ENCODE measurements around the gene ATP2B1. TPM values are rescaled to one million over a fixed set of nuclear protein-coding genes. Genes with fewer than 3 reads are reported as not detected.

The ATP2B1 gene
- total RNA-seq, 1 donor from 2014 or later = 48.9 TPM

GRCh38 chr12:89651192-89651591 is 57.4 kb downstream of the ATP2B1 start:
- no peak overlapping the region for H3K27ac Mint-ChIP-seq (ENCODE audit: unreplicated experiment)
- no peak overlapping the region for H3K9ac ChIP-seq (ENCODE audit: low read length)
- H3K27me3 Mint-ChIP-seq (ENCODE audit: low read depth, unreplicated experiment) = no peaks in the 10 kb centered on the region
- H3K36me3 Mint-ChIP-seq (ENCODE audit: low read depth, unreplicated experiment) = peaks cover 15% of the 10 kb centered on the region
- H3K4me1 Mint-ChIP-seq (ENCODE audit: low read depth, unreplicated experiment) = peaks cover 14% of the 10 kb centered on the region
- TF ChIP-seq EZH2 (IDR thresholded peaks at IDR 0.05; ENCODE audit: insufficient read depth, low read length) (no peak), CTCF (IDR thresholded peaks at IDR 0.05; ENCODE audit: insufficient read depth, low read depth, low read length) (no peak)
- no peak for FAIRE-seq
- H3K9me3 ChIP-seq (ENCODE audit: insufficient read depth, low read depth, low read length) = peaks cover 7% of the 10 kb centered on the region
- H3K4me1 ChIP-seq (ENCODE audit: insufficient read depth, low read length) = no peaks in the 10 kb centered on the region
- peaks cover 5% of the 10 kb centered on the region for H3K36me3 ChIP-seq (ENCODE audit: insufficient read depth, low read length)
- H3K27me3 ChIP-seq (ENCODE audit: insufficient read depth, low read length) = no peaks in the 10 kb centered on the region
- H3K4me2 ChIP-seq (ENCODE audit: low read length) = no peak overlapping the region
- H3K4me3 ChIP-seq (ENCODE audit: insufficient read depth, low read depth, low read length) = no peak overlapping the region
- peaks cover 9% of the 10 kb centered on the region for H3K9me3 Mint-ChIP-seq (ENCODE audit: unreplicated experiment)
- H3K79me2 ChIP-seq (ENCODE audit: insufficient read depth, low read length) = peaks cover 30% of the 10 kb centered on the region
- H3K4me3 Mint-ChIP-seq (ENCODE audit: unreplicated experiment) = no peak overlapping the region
- H4K20me1 ChIP-seq (ENCODE audit: insufficient read depth, low read length) = peaks cover 11% of the 10 kb centered on the region
- no peak overlapping the region for H3K27ac ChIP-seq (ENCODE audit: low read depth, low read length)
- no peak for DNase-seq (ENCODE audit: low read depth)
- H2AFZ ChIP-seq (ENCODE audit: low read depth, low read length) = no peak overlapping the region

GRCh38 chr12:89650239-89650638 is 58.4 kb downstream of the ATP2B1 start:
- no peaks in the 10 kb centered on the region for H3K27me3 ChIP-seq (ENCODE audit: insufficient read depth, low read length)
- H3K4me1 Mint-ChIP-seq (ENCODE audit: low read depth, unreplicated experiment) = peaks cover 17% of the 10 kb centered on the region
- H3K4me2 ChIP-seq (ENCODE audit: low read length) = no peak overlapping the region
- H2AFZ ChIP-seq (ENCODE audit: low read depth, low read length) = no peak overlapping the region
- H3K4me1 ChIP-seq (ENCODE audit: insufficient read depth, low read length) = no peaks in the 10 kb centered on the region
- peaks cover 20% of the 10 kb centered on the region for H4K20me1 ChIP-seq (ENCODE audit: insufficient read depth, low read length)
- H3K36me3 ChIP-seq (ENCODE audit: insufficient read depth, low read length) = no peaks in the 10 kb centered on the region
- peaks cover 7% of the 10 kb centered on the region for H3K9me3 ChIP-seq (ENCODE audit: insufficient read depth, low read depth, low read length)
- no peak overlapping the region for H3K27ac Mint-ChIP-seq (ENCODE audit: unreplicated experiment)
- no peak overlapping the region for H3K4me3 ChIP-seq (ENCODE audit: insufficient read depth, low read depth, low read length)
- no peak overlapping the region for H3K4me3 Mint-ChIP-seq (ENCODE audit: unreplicated experiment)
- no peaks in the 10 kb centered on the region for H3K27me3 Mint-ChIP-seq (ENCODE audit: low read depth, unreplicated experiment)
- peaks cover 19% of the 10 kb centered on the region for H3K36me3 Mint-ChIP-seq (ENCODE audit: low read depth, unreplicated experiment)
- peaks cover 9% of the 10 kb centered on the region for H3K9me3 Mint-ChIP-seq (ENCODE audit: unreplicated experiment)
- no peak overlapping the region for H3K27ac ChIP-seq (ENCODE audit: low read depth, low read length)
- H3K9ac ChIP-seq (ENCODE audit: low read length) = no peak overlapping the region
- peaks cover 33% of the 10 kb centered on the region for H3K79me2 ChIP-seq (ENCODE audit: insufficient read depth, low read length)
- FAIRE-seq (no peak), DNase-seq (ENCODE audit: low read depth) (peak; percentile 45)
- no peak for TF ChIP-seq CTCF (IDR thresholded peaks at IDR 0.05; ENCODE audit: insufficient read depth, low read depth, low read length)
- TF ChIP-seq EZH2 (IDR thresholded peaks at IDR 0.05; ENCODE audit: insufficient read depth, low read length) = no peak

- Mint-ChIP-seq H3K27ac (ENCODE audit: unreplicated experiment) (peak overlapping the region; percentile 4), H3K36me3 (ENCODE audit: low read depth, unreplicated experiment) (peaks cover 19% of the 10 kb centered on the region), H3K27me3 (ENCODE audit: low read depth, unreplicated experiment) (no peaks in the 10 kb centered on the region), H3K4me3 (ENCODE audit: unreplicated experiment) (no peak overlapping the region), H3K4me1 (ENCODE audit: low read depth, unreplicated experiment) (peaks cover 17% of the 10 kb centered on the region), H3K9me3 (ENCODE audit: unreplicated experiment) (peaks cover 9% of the 10 kb centered on the region)
- Histone ChIP-seq H3K27me3 (ENCODE audit: insufficient read depth, low read length) (no peaks in the 10 kb centered on the region), H3K9ac (ENCODE audit: low read length) (no peak overlapping the region), H3K27ac (ENCODE audit: low read depth, low read length) (no peak overlapping the region), H3K36me3 (ENCODE audit: insufficient read depth, low read length) (no peaks in the 10 kb centered on the region), H3K4me3 (ENCODE audit: insufficient read depth, low read depth, low read length) (no peak overlapping the region), H2AFZ (ENCODE audit: low read depth, low read length) (no peak overlapping the region), H4K20me1 (ENCODE audit: insufficient read depth, low read length) (peaks cover 20% of the 10 kb centered on the region), H3K79me2 (ENCODE audit: insufficient read depth, low read length) (peaks cover 29% of the 10 kb centered on the region), H3K4me1 (ENCODE audit: insufficient read depth, low read length) (no peaks in the 10 kb centered on the region), H3K4me2 (ENCODE audit: low read length) (no peak overlapping the region), H3K9me3 (ENCODE audit: insufficient read depth, low read depth, low read length) (peaks cover 7% of the 10 kb centered on the region)
- no peak for FAIRE-seq
- DNase-seq (ENCODE audit: low read depth) = no peak
- TF ChIP-seq EZH2 (IDR thresholded peaks at IDR 0.05; ENCODE audit: insufficient read depth, low read length) = no peak
- no peak for TF ChIP-seq CTCF (IDR thresholded peaks at IDR 0.05; ENCODE audit: insufficient read depth, low read depth, low read length)
These were observed 58.8 kb downstream of the ATP2B1 start for GRCh38 chr12:89649820-89650219.
